ENCODE results near the gene FBXL14.

DNA sequence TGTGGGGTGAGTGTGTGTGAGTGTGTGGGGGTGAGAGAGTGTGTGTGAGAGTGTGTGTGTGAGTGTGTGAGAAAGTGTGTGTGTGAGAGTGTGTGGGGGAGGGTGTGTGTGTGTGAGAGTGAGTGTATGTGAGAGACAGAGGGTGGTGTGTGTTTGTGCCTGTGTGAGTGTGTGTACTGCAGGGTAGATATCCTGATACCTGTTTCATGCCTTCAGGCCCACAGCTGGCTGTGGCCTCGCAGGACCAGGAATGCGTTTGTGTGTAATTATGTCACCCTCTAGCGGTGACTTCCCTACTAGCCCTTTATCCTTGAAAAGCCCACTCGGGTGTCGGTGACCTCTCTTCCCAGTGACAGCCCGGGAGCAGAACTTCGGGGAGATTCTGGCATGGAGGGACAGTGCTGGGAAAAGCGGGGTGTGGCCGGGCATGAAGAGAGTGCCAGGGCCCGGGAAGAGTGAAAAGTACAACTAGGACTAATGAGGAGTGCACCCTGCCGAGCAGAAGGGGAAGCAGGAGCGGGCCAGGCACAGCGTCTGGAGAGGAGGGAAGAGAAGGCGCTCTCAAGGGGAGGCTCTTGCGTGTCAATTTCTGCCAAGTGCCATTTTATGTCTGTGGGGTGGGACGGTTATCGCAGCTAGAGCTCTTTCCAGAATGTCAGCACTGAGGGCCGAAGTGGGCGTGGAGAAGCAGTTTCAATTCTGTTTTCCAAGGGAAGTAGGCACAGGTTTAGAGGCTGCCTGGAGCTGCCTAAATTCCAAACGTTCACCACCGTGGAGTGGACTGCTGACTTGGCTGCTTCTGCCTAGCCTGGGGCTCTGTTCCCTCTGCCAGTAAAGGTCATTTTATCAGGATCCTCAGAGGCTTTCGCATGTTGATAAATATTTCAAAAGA lies 11.0 kb upstream of the FBXL14 start:
- TF ChIP-seq, protein P1, sequence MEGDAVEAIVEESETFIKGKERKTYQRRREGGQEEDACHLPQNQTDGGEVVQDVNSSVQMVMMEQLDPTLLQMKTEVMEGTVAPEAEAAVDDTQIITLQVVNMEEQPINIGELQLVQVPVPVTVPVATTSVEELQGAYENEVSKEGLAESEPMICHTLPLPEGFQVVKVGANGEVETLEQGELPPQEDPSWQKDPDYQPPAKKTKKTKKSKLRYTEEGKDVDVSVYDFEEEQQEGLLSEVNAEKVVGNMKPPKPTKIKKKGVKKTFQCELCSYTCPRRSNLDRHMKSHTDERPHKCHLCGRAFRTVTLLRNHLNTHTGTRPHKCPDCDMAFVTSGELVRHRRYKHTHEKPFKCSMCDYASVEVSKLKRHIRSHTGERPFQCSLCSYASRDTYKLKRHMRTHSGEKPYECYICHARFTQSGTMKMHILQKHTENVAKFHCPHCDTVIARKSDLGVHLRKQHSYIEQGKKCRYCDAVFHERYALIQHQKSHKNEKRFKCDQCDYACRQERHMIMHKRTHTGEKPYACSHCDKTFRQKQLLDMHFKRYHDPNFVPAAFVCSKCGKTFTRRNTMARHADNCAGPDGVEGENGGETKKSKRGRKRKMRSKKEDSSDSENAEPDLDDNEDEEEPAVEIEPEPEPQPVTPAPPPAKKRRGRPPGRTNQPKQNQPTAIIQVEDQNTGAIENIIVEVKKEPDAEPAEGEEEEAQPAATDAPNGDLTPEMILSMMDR (conservative IDR thresholded peaks at IDR 0.05; ENCODE audit: low read depth, low read length) = peak; percentile 83
- TF ChIP-seq EZH2 (IDR thresholded peaks at IDR 0.05; ENCODE audit: low read length, unreplicated experiment) (no peak), EZH2phosphoT487 (IDR thresholded peaks at IDR 0.05; ENCODE audit: borderline replicate concordance, low read length) (no peak)
